GM19455 (cell line): ENCODE measurements around the gene UNC93B1.

Experiments used
- ATAC-seq: cut with Tn5 transposase; IDR thresholded peaks from one replicate; pipeline ENCODE4 v1.9.1; 2021; ENCODE audit not compliant: unreplicated experiment

UNC93B1 gene

GRCh38 chr11:68003846-68004550 lies at the start of gene UNC93B1:
Gene UNC93B1, minus strand, starts transcription at chr11:68004097. Its CDS starts 54 bp downstream, at chr11:68004043.
- ATAC-seq: no peak

GRCh38 chr11:68053117-68053516 lies 49.2 kb upstream of the UNC93B1 start:
- ATAC-seq: no peak

- no peak for ATAC-seq
Observed at GRCh38 chr11:68052137-68052873, 48.4 kb upstream of the UNC93B1 start.

- no peak for ATAC-seq
Observed at GRCh38 chr11:68051191-68052136, 47.6 kb upstream of the UNC93B1 start.

GRCh38 chr11:68050371-68050841 lies 46.5 kb upstream of the UNC93B1 start:
- ATAC-seq: no peak

- ATAC-seq: no peak
Observed at GRCh38 chr11:68049509-68050370, 45.8 kb upstream of the UNC93B1 start.

GRCh38 chr11:68048681-68049508 lies 45.0 kb upstream of the UNC93B1 start:
- ATAC-seq: no peak

GRCh38 chr11:68047437-68048290 lies 43.8 kb upstream of the UNC93B1 start:
- no peak for ATAC-seq

GRCh38 chr11:68044898-68045351 lies 41.0 kb upstream of the UNC93B1 start:
- ATAC-seq: no peak

- no peak for ATAC-seq
Observed at GRCh38 chr11:68044145-68044813, 40.4 kb upstream of the UNC93B1 start.

- no peak for ATAC-seq
Observed at GRCh38 chr11:68043349-68044144, 39.6 kb upstream of the UNC93B1 start.

- no peak for ATAC-seq
Observed at GRCh38 chr11:68043029-68043348, 39.1 kb upstream of the UNC93B1 start.

GRCh38 chr11:68042219-68043028 lies 38.5 kb upstream of the UNC93B1 start:
- no peak for ATAC-seq

- ATAC-seq: no peak
Observed at GRCh38 chr11:68041617-68042218, 37.8 kb upstream of the UNC93B1 start.

- no peak for ATAC-seq
Observed at GRCh38 chr11:68040957-68041591, 37.2 kb upstream of the UNC93B1 start.
